Iris pigment epithelial cell (primary cell): ENCODE measurements around the gene IGFBP7.

ENCODE experiments used
- DNase-seq: peaks from one replicate; pipeline ENCODE4 v3.0.0-alpha.2; 2011; ENCODE audit warnings: low read depth

Gene IGFBP7

DNA sequence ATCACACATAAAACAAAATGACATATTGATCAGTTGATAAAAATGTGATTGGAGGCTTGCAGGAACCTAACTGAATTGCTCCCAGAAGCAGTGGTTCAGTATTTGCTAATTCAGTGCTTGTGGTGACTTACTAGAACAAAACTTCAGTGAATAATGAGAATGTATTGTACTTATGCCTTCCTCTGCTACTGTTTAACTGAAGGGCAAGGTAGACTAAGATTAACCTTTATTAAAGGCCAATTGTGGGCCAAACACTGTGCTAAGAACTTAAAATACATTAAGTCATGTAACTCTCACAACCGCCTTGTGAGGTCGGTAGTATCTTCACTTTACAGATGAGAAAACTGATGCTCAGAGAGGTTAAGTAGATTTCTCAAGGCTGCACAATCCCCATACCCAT is 14.9 kb downstream of the IGFBP7 start:
- DNase-seq = no peak

DNA sequence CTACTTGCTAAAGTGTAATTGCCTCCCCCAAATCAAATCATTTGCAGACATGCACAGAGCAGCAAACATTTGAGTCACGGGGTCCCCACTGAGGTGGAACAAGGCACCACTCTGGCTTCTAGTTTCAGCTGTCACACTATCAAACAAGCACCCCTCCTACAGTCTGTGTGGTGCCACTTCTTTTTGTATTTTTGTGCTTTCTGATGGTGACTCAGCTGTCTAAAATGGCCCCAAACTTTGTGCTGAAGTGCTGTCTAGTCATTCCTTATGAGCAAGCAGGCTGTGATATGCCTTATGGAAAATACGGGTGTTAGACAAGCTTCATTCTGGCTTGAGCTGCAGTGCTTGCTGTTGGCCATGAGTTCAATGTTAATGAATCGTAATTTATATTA is 15.4 kb downstream of the IGFBP7 start:
- DNase-seq = peak; percentile 85

DNA sequence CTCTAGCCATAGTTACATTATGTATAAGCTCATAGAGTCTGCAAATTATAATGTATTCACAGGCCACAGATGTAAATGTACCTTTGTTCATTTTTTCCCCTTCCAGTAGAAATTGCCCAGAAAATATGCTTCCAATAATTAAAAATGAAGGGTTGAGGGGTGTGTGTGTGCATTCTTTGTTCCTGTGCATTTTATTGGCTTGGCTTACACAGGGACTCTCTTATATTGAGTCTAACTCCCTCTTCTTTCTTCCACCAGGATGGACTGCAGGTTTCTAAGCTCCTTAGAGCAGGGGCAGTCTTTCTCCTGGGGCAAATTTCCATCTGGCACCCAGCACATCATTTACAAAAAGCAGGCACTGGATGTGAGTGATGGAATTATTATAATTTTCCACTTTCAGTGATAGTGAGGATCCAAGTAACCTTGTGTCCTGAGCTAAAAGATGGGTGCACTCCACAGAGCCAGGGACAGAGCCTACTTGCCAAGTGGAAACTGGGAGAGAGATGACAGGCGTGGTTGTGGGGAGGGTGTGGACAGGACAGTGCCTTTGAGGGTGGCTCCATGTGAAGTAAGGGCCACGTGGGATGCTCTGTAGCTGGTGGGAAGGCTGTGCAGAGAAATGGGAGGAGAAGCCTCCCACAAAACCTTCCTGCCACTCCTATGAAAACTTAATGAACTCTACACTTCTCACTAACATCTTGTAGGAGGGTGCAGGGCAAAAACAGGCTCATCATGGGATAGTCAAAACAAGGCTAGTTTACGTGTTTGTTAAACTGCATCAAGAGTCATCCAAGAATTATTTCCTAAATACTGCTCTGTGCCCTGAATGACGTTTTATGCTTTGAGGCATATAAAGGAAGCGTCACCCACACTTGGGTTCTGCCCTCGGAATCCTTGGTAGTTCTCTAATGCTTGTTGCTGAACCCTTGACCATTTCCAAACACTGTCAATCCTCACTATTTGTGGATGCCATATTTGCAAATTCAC is 16.0 kb downstream of the IGFBP7 start:
- no peak for DNase-seq

DNA sequence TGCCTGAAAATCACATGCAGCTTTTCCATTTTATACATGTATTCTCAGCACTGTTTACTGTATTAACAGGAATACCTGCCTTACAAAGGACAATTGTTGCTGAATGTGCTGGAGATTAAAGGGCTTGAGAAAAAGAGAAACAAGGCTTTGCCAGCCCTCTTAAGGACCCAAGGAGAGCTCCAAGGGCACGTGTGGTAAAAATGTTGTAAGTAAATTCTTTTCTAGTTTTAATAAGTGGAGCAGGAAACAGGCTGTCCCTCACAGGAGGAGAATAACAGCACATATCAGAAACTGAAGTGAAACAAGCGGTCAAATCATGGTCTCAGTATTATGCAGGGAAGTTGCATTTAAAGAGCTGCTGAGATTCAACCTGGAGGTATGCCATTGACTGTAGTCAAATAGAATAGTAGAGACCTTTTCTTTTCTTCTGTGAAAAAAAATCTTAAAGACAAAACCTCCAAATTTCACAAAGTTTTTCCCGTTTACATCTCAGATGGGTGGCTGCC is 18.5 kb downstream of the IGFBP7 start:
- no peak for DNase-seq

DNA sequence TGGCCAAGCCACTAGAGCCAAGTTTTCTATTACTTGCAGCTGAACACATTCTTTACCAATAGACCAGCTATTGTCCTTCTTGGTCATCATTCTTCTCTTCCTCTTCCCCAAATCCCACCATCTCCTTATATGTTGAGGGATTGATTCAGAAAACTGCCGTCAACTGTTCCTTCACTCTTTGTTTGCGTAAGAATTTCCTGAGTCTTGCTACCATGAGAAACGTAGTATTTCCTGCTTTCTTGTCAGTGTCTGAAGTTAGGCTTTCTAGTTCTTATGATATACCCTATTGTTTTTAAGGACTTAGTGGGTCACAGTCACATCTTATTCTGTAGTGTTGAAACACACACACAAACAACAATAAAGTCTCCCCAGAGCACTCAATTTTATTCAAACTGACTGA is 20.1 kb downstream of the IGFBP7 start:
- no peak for DNase-seq

DNA sequence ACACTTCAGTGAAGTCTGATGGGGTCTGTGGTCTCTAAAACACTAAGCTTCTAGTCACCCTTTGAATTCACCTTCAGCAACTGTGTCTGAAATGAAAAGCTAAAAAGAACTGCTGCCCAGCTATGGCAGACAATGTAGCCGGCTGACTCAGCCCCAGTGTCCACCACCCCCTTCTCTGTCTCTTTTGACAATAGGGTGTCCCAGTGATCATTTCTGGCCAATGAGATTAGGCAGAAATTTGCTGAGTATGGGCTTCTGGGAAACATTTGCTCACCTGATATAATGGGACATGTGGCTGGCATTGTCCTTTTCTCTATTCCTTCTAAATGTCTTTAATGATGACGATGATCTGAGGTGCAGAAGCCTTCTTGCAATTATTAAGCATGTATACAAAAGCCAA is 20.6 kb downstream of the IGFBP7 start:
- DNase-seq = no peak

DNA sequence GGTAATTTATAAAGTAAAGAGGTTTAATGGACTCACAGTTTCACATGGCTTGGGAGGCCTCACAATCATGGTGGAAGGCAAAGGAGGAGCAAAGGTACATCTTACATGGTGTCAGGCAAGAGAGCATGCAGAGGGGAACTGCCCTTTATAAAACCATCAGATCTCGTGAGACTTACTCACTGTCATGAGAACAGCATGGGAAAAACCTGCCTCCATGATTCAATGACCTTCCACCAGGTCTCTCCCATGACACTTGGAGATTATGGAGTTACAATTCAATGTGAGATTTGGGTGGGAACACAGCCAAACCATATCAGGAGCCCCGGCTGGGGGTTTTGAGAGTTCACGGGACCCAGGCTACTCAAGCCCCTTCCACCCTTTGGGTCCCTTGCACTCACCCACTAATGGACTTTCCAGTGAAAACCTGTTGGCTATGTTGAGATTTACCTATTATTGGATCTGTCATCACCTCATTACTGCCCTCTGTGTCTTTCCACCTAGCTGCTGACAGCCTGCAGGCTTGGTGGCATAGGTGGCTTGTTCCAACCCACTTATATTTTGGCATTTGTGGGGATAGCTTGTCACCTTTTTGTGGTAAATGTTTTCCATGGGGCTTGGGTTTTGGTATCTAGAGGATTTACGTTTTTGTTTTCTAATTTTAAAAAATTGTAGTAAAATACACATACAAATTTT is 24.0 kb downstream of the IGFBP7 start:
- no peak for DNase-seq

DNA sequence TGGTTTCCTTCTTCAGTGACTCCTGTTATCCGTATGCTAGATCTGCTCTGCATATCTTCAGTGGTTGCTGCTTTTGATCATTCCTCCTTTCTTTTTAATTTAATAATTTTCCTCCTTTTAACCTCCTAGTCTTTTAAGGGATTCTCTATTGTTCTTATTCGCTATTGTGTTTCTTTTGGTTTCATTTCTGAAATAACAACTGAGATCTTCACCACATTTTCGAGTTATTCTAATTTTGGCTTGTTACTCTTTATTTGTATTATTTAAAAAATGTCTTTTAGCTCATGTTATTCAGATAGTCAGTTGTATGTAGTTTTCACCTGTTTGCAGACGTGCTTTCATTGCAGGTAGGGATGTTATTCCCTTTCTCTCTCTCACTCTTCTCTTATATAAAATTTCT is 24.9 kb downstream of the IGFBP7 start:
- DNase-seq = no peak

DNA sequence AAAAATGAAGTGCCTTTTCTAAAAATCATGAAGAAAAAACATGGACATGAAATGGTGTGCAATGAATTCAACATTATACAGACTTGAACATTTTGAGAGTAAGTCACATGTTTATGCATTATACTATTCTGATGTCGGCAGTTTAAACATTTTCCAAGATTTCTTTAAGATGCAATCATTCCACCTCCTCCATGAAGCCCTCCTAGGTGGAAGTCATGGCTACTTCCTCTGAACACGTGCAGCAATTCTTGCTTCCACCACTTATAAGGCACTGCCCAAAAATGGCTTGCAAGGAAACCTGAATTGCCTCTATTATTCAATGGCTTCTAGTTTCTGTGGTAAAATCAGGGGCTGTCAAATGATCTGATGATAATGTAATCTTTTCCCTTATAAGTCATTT is 25.8 kb downstream of the IGFBP7 start:
- DNase-seq = no peak

DNA sequence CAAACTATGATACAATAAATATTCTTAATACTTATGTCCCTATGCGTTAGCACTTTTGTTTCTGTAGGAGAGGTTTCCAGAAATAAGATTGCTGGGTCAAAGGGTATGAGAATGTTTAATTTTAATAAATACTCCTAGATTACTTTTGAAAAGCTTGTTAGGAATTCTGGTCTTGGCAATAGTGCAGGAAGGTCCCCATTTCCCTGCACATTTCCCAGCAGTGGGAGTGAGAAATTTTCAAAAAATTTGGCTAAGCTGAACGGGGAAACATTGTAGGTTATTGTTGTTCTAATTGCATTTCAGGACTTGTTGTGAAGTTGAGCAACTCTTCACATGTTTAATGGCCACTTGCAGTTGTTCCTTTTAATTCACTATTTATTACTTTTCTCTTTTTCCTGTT is 27.1 kb downstream of the IGFBP7 start:
- DNase-seq = no peak

DNA sequence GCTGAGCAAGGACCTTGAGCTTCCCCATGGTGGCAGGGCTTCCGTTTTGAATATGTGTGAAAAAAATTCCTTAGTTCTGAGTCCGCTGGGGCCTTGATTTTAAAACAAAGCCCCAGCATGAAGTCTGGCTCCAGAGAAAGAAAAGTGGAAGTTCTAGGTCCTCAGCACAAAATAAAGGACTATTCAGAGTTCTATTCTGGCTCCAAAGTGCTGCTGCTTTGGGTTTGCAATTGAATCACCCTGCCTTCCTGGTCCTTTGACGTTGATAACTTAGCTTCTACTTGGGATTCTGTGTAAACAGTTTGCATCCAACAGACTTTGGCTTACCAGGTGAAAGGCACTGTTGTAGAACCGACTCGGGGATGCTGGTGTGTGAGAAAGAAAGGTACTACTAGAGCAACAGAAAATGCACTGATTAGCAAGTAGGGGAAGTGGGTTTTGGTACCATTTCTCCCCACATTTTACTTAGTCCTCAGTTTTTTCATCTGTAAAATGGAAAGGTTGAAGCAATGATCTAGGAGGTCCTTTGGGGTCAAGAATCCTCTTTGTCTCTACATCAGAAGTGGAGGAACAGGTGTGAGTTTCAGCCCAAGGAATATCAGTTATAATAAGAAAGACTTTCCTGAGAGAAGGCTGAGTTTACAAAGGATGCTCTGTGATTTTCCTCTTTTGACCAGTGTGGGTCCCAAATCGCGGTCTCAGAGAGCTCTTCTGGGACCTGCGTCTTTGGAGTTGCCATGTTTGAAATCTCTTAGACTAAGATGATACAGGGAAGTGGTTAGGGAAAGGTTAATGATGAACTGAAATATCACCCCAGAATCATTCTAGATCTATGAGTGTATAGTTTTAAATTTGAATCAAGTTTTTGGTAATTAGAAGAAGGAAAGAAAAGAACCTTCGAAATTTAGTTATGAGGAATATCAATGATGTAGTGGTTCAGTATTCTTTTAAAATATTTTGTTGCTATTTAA is 28.2 kb downstream of the IGFBP7 start:
- no peak for DNase-seq

DNA sequence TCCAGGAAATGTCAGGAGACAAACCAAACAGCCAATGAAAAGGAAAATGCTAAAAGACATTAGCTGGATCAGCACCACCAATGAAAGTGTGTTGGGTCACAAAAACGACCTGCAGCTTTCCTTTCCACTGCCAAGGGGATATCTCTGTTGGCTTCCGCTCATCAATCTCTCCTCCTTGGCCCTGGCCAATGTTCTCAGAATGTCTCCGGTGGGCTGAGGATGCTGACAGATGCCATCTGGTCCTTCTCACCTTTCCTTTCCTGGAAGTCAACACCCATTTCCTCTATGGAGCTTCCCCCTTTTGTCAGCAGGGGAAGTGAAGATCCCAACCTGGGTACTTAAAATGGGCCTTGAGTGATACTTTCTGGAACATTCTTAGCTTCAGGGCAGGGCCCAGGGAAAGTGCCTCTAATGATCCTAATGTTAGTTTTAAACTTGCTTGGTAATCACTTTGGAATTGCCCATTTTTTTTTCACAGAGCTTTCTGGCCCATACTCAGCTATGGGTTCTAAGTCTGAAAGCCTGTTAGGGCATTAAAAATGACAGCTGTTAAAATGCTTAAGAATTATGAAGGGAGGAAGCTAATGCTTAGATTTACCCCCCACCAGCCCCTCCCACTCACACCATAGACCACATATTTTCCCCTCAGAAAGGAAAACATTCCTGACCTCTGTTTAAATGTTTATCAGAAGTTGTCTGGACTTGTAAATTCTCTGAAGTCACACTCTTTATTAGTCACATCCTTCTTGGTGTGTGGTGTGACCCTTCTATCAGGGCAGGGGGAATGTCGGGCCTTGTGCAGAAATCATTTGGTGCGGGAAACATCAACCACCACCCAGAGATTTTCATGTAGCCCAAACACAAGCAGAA is 29.2 kb downstream of the IGFBP7 start:
- peak; percentile 99 for DNase-seq

DNA sequence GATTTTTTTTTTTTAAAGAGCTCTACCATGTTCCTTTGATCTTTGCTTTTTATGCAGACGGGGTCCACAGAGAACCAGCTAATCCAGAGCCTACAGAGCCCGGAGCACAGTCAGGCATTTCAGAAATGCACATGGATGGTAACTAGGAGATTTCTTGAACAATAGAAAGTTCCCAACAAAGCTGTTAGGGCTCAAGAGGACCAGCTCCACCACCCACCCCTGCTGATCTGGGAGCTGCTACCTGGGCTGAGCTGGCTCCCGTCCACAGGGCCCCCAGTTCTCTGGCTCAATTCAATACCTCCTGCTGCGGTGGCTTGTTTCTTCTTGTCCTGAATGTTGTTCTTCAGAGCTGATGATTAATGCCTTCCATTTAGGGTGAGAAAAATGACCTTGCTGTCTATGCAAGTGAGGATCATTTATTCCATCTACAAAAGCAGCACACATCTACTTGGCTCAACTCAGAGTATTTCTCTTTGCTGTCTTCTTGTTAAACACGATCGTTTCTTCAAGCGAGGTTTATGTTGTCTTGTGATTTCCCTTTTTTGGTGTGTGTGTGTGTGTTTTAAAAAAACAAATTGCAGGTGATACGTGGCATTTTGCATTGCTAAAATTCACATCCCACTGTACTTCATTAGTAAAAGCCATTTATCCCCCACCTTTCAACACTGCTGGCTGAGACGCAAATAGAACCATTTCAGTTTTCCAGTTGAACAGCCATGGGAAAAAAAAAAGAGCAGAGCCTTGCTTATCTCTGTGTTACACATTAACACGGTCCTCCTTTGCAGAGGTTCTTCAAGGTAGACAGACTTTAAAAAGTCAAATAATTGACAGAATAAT is 31.3 kb downstream of the IGFBP7 start:
- DNase-seq = peak; percentile 89

DNA sequence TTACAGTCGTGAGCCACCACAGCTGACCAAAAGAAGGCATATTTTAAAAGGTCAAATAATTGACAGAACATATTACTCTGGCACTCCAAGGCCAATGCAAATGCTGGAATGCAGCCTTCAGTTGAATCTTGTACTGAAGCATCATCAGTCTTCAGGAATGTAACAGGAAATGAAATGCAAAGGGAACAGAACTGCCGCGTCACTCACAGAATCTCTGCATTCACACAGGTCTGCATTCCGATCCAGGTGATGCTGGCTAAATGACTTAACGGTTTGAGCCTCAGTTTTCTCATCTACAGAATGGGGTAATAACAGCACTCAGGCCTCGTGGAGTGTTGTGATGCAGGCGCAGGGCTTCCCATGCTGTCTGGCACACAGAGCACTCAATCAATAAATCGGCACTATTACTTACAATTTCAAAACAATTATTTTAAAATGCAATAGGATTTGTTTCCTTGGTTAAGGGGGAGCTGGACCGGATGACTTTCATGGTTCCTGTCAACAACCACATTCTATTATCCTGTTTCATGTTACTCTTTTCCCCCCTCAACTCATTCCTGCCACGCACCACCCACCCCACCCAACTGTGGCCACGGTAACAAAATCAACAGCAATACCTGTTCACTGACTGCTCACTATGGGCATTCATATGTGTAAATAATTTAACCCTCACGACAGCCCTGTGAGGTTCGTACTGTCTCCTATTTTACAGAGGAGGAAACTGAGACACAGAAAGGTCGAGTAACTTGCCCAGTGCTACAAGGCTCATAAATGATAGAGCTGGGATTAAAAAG is 32.4 kb downstream of the IGFBP7 start:
- DNase-seq = peak; percentile 98

DNA sequence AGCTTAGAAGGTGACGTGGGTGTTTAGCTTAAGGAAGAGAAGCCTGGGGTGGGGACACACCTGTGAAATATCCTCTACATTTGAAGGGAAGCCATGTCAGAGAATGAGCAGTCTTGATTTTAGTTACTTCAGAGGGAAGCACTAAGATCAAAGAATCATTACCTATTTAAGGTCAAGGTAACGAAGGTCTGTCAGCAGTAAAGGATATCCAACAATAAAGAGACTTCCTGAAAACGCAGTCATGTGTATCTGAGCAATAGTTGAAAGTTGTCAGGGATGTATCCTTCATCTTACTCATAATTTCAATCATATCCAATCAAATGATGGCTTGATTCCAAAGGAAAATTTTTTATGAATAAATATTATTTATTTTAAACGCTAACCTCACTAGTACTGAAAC is 33.5 kb downstream of the IGFBP7 start:
- DNase-seq = no peak

DNA sequence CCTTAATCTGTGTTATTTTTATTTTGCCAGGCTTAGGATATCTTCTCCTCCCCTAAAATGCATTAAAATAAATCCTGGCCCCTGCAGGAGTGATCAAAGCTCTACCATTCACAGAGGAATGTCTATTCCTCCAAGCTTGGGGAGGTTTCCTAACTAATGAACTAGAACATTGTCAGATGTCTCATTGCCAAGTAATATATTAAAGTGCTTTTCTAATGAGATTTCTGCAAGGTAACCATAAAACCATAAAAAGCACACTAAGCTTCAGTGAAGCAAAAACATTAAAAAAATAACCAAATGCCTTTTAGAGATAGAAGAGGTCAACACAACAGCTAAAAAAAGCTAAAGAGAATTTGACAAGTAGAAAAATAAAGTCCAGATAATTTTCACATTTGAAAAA is 34.8 kb downstream of the IGFBP7 start:
- DNase-seq = no peak

DNA sequence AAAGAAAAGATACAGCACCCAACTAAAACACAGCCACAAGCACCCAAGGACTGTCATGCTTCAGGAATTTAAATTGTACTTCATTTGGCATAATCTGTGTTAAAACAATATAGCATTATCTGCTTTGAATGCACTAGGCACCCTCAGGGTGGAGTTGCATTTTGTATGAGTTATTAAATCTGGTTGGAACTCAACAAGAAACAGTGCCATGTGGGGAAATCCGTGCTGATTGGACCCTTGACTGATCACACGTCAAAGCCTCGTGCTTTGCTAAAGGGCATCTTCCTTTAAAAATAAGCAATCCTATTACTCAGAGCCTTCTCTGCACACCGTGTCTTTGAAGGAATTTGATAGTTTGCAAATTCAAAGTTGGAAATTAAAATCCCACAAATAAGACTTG is 35.4 kb downstream of the IGFBP7 start:
- DNase-seq = peak; percentile 84

DNA sequence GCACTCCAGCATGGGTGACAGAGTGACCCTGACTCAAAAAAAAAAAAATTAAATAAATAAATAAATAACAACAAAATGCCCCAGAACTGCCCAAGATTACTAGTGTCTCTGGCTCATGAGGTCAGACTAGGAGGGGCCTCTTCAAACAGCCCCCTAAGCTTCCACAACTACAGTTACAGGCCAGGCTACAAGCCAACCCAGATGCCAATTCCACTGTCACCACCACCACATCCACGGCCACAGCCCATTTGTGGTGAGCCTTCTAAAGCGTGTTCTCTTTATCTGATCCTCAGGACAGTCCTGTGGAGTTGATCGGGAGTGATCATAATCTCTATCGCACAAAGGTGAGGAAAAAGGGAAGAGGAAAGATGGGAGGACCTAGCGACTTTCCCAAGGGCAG is 36.6 kb downstream of the IGFBP7 start:
- peak; percentile 56 for DNase-seq

DNA sequence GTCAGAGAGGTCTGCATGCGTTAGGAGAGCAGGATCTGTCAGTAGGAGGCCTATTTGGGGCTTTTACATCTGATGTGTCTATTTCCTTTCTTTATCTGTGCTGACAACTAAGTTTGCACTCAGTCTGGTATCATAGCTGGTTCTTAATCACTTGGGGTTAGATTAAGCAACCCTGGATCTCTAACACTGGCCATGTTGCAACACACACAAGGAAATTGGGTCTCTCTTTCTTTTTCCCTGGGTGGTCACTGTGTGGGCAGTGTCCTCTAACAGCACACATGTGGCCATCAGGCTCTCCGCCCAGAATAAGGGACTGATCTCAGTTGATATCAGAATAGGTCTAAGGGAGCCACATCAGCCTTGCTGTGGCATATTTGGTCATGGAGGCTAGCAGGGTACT is 38.9 kb downstream of the IGFBP7 start:
- peak; percentile 88 for DNase-seq
